HepG2 (cell line): ENCODE measurements around the gene SOX12. TPM values are rescaled to one million over a fixed set of nuclear protein-coding genes. Genes with fewer than 3 reads are reported as not detected.

Experiments used
- HDAC1 ChIP-seq: sonication (generic); formaldehyde crosslinking; IDR thresholded peaks from 2 replicates; pipeline ENCODE4 v1.5.1; 2020; ENCODE audit warnings: mild to moderate bottlenecking, missing genetic modification reagents
- HNRNPL ChIP-seq: fragments of 200-400 bp; formaldehyde crosslinking; IDR thresholded peaks from 2 replicates; pipeline ENCODE4 v1.6.1; 2017; ENCODE audit warnings: mild to moderate bottlenecking, low read depth, low read length
- POGZ ChIP-seq: sonication (generic); formaldehyde crosslinking; IDR thresholded peaks from 2 replicates; pipeline ENCODE4 v1.4.0; 2020; ENCODE audit warnings: mild to moderate bottlenecking, missing genetic modification reagents
- RAD51 ChIP-seq: fragments of 450-650 bp; IDR thresholded peaks from 2 replicates; pipeline ENCODE4 v1.6.1; 2016; ENCODE audit warnings: borderline replicate concordance
- RBM22 ChIP-seq: fragments of 200-400 bp; formaldehyde crosslinking; optimal IDR thresholded peaks from 2 replicates; pipeline ENCODE3; 2017; ENCODE audit warnings: mild to moderate bottlenecking, low read length, moderate library complexity
- SP140L ChIP-seq: sonication (generic); formaldehyde crosslinking; IDR thresholded peaks from 2 replicates; pipeline ENCODE4 v1.4.0; 2020; ENCODE audit warnings: missing genetic modification reagents, borderline replicate concordance
- ZNF251 ChIP-seq: sonication (generic); formaldehyde crosslinking; IDR thresholded peaks from 2 replicates; pipeline ENCODE4 v1.9.0; 2021; ENCODE audit warnings: mild to moderate bottlenecking, missing genetic modification reagents
- ZNF484 ChIP-seq: sonication (generic); formaldehyde crosslinking; IDR thresholded peaks from 2 replicates; pipeline ENCODE4 v1.5.1; 2020; ENCODE audit warnings: mild to moderate bottlenecking, low read depth, missing genetic modification reagents, borderline replicate concordance
- ZNF501 ChIP-seq: sonication (generic); formaldehyde crosslinking; IDR thresholded peaks from 2 replicates; pipeline ENCODE4 v1.5.1; 2020; ENCODE audit warnings: mild to moderate bottlenecking, moderate library complexity, missing genetic modification reagents
- ZNF510 ChIP-seq: sonication (generic); formaldehyde crosslinking; IDR thresholded peaks from 2 replicates; pipeline ENCODE4 v1.4.0; 2020; ENCODE audit warnings: low read depth, mild to moderate bottlenecking, missing genetic modification reagents
- ZNF747 ChIP-seq: sonication (generic); formaldehyde crosslinking; IDR thresholded peaks from 2 replicates; pipeline ENCODE4 v1.8.1; 2023; ENCODE audit warnings: missing genetic modification reagents, mild to moderate bottlenecking, borderline replicate concordance
- ZSCAN31 ChIP-seq: sonication (generic); formaldehyde crosslinking; IDR thresholded peaks from 2 replicates; pipeline ENCODE4 v1.5.0; 2020; ENCODE audit warnings: low read depth, mild to moderate bottlenecking, missing genetic modification reagents
- polyA plus RNA-seq, 8 experiments: library from polyadenylated mRNA; depleted of rRNA in 3 of 8; stranded (reverse) in 7 of 8; unstranded in 1 of 8; fragments of >200 nt; fragmentation: Illumina TruSeq in 4 of 8; extraction: Trizol in 4 of 8; gene quantifications; 2 replicates each; pipeline versions ENCODE4 v1.2.1 to v1.2.3, GENCODE V29; 2011 to 2016; ENCODE audit warnings: low read depth in 4 of 8, missing spikeins in 1 of 8, mixed read lengths in 1 of 8; ENCODE audit not compliant: insufficient read depth in 1 of 8
- total RNA-seq, 5 experiments: library from RNA; depleted of rRNA; stranded (reverse); fragments of >200 nt; fragmentation: Illumina TruSeq; extraction: Trizol; gene quantifications; 2 replicates each; pipeline ENCODE4 v1.2.3, GENCODE V29; 2016; ENCODE audit warnings: low read depth in 1 of 5
- TF ChIP-seq, protein P1 (sequence below): sonication (generic); formaldehyde crosslinking; IDR thresholded peaks from 2 replicates; pipeline ENCODE4 v1.5.0; 2020; ENCODE audit warnings: mild to moderate bottlenecking, missing genetic modification reagents, borderline replicate concordance
- TF ChIP-seq, protein P2 (sequence below): sonication (generic); formaldehyde crosslinking; IDR thresholded peaks from 2 replicates; pipeline ENCODE4 v1.8.1; 2023; ENCODE audit warnings: mild to moderate bottlenecking, inconsistent platforms, moderate library complexity, missing genetic modification reagents, borderline replicate concordance
- TF ChIP-seq, protein P3 (sequence below), 2 experiments: fragments of 450-650 bp in 1 of 2; sonication (generic) in 1 of 2; formaldehyde crosslinking; IDR thresholded peaks; 2 replicates each; pipeline versions ENCODE4 v1.5.0 to v1.8.0; 2020 to 2022; ENCODE audit warnings: mild to moderate bottlenecking in 1 of 2, missing genetic modification reagents in 1 of 2
- TF ChIP-seq, protein P4 (sequence below): sonication (generic); formaldehyde crosslinking; IDR thresholded peaks from 2 replicates; pipeline ENCODE4 v1.4.0; 2020; ENCODE audit warnings: missing genetic modification reagents
- TF ChIP-seq, protein P5 (sequence below): IDR thresholded peaks from 2 replicates; pipeline ENCODE4 v1.6.1; 2016; ENCODE audit warnings: missing compliant biosample characterization, missing genetic modification reagents, borderline replicate concordance
- TF ChIP-seq, protein P6 (sequence below): sonication (generic); formaldehyde crosslinking; IDR thresholded peaks from 2 replicates; pipeline ENCODE4 v1.4.0; 2020; ENCODE audit warnings: missing genetic modification reagents

The SOX12 gene
- total and polyA plus RNA-seq, 2 of the 13 experiments (the other 11 are each of a cell fraction or from before 2014, with no cell fraction given): 10.0 to 18.7 TPM

DNA sequence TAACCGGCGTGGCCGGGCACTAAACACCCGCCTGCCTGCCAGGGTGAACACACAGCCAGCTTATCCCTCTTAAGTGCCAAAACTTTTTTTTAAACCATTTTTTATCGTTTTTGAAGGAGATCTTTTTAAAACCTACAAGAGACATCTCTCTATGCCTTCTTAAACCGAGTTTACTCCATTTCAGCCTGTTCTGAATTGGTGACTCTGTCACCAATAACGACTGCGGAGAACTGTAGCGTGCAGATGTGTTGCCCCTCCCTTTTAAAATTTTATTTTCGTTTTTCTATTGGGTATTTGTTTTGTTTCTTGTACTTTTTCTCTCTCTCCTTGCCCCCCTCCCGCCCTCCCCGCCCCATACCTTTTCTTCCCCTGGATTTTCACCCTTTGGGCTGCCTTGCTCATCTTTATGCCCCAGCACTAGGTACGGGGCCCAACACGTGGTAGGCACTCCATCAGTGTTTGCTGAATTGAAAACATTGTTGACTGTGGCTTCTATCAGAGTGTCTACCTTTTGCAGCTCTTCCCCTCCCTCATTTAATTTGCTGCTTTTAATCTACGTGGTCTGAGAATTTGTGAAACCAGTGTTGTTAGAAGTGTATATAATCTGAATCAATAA, 26.5 kb upstream of the SOX12 start (continued):
- TF ChIP-seq, protein P1, sequence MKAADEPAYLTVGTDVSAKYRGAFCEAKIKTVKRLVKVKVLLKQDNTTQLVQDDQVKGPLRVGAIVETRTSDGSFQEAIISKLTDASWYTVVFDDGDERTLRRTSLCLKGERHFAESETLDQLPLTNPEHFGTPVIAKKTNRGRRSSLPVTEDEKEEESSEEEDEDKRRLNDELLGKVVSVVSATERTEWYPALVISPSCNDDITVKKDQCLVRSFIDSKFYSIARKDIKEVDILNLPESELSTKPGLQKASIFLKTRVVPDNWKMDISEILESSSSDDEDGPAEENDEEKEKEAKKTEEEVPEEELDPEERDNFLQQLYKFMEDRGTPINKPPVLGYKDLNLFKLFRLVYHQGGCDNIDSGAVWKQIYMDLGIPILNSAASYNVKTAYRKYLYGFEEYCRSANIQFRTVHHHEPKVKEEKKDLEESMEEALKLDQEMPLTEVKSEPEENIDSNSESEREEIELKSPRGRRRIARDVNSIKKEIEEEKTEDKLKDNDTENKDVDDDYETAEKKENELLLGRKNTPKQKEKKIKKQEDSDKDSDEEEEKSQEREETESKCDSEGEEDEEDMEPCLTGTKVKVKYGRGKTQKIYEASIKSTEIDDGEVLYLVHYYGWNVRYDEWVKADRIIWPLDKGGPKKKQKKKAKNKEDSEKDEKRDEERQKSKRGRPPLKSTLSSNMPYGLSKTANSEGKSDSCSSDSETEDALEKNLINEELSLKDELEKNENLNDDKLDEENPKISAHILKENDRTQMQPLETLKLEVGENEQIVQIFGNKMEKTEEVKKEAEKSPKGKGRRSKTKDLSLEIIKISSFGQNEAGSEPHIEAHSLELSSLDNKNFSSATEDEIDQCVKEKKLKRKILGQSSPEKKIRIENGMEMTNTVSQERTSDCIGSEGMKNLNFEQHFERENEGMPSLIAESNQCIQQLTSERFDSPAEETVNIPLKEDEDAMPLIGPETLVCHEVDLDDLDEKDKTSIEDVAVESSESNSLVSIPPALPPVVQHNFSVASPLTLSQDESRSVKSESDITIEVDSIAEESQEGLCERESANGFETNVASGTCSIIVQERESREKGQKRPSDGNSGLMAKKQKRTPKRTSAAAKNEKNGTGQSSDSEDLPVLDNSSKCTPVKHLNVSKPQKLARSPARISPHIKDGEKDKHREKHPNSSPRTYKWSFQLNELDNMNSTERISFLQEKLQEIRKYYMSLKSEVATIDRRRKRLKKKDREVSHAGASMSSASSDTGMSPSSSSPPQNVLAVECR (CRISPR knock-in tag): no peak; the same call in 1 of the 2 replicates
- TF ChIP-seq RAD51: no peak
- TF ChIP-seq, protein P2, sequence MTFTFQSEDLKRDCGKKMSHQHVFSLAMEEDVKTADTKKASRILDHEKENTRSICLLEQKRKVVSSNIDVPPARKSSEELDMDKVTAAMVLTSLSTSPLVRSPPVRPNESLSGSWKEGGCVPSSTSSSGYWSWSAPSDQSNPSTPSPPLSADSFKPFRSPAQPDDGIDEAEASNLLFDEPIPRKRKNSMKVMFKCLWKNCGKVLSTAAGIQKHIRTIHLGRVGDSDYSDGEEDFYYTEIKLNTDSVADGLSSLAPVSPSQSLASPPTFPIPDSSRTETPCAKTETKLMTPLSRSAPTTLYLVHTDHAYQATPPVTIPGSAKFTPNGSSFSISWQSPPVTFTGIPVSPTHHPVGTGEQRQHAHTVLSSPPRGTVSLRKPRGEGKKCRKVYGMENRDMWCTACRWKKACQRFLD (CRISPR knock-in tag): no peak; the same call in 1 of the 2 replicates
- no peak for TF ChIP-seq ZNF510 (CRISPR knock-in tag)
- TF ChIP-seq, protein P3, sequence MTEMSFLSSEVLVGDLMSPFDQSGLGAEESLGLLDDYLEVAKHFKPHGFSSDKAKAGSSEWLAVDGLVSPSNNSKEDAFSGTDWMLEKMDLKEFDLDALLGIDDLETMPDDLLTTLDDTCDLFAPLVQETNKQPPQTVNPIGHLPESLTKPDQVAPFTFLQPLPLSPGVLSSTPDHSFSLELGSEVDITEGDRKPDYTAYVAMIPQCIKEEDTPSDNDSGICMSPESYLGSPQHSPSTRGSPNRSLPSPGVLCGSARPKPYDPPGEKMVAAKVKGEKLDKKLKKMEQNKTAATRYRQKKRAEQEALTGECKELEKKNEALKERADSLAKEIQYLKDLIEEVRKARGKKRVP (CRISPR knock-in tag; IDR thresholded peaks at IDR 0.05): no peak
- no peak; the same call in 1 of the 2 replicates for TF ChIP-seq SP140L
- TF ChIP-seq RBM22: no peak
- TF ChIP-seq, protein P4, sequence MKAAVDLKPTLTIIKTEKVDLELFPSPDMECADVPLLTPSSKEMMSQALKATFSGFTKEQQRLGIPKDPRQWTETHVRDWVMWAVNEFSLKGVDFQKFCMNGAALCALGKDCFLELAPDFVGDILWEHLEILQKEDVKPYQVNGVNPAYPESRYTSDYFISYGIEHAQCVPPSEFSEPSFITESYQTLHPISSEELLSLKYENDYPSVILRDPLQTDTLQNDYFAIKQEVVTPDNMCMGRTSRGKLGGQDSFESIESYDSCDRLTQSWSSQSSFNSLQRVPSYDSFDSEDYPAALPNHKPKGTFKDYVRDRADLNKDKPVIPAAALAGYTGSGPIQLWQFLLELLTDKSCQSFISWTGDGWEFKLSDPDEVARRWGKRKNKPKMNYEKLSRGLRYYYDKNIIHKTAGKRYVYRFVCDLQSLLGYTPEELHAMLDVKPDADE (CRISPR knock-in tag): no peak
- TF ChIP-seq HDAC1 (CRISPR knock-in tag): no peak
- TF ChIP-seq, protein P5, sequence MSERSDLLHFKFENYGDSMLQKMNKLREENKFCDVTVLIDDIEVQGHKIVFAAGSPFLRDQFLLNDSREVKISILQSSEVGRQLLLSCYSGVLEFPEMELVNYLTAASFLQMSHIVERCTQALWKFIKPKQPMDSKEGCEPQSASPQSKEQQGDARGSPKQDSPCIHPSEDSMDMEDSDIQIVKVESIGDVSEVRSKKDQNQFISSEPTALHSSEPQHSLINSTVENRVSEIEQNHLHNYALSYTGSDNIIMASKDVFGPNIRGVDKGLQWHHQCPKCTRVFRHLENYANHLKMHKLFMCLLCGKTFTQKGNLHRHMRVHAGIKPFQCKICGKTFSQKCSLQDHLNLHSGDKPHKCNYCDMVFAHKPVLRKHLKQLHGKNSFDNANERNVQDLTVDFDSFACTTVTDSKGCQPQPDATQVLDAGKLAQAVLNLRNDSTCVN: no peak
- TF ChIP-seq, protein P6, sequence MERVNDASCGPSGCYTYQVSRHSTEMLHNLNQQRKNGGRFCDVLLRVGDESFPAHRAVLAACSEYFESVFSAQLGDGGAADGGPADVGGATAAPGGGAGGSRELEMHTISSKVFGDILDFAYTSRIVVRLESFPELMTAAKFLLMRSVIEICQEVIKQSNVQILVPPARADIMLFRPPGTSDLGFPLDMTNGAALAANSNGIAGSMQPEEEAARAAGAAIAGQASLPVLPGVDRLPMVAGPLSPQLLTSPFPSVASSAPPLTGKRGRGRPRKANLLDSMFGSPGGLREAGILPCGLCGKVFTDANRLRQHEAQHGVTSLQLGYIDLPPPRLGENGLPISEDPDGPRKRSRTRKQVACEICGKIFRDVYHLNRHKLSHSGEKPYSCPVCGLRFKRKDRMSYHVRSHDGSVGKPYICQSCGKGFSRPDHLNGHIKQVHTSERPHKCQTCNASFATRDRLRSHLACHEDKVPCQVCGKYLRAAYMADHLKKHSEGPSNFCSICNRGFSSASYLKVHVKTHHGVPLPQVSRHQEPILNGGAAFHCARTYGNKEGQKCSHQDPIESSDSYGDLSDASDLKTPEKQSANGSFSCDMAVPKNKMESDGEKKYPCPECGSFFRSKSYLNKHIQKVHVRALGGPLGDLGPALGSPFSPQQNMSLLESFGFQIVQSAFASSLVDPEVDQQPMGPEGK: no peak
- TF ChIP-seq ZNF251 (CRISPR knock-in tag): no peak
- peak; percentile 2; the same call in 1 of the 2 replicates for TF ChIP-seq ZNF747 (CRISPR knock-in tag)
- TF ChIP-seq ZNF501 (CRISPR knock-in tag): no peak
- no peak for TF ChIP-seq HNRNPL
- TF ChIP-seq ZNF484: no peak
- 0 out of 2 replicates have a peak, but pooled peaks have one; percentile 51 for TF ChIP-seq ZSCAN31 (CRISPR knock-in tag)
- no peak for TF ChIP-seq POGZ (CRISPR knock-in tag)
